AG04449 (cell line): ENCODE results near the gene ASTL.

Source experiments
- CTCF ChIA-PET: fragments of 350-600 bp; formaldehyde crosslinking; extraction: SDS; loops from one replicate; lab custom pipeline; 2021; ENCODE audit warnings: antibody characterized with exemption; lab: Yijun Ruan, JAX
- POLR2A ChIA-PET: fragments of 400-600, 350-600 bp; formaldehyde crosslinking; extraction: SDS; loops from one replicate; lab custom pipeline; 2020; ENCODE audit warnings: antibody characterized with exemption, inconsistent platforms; lab: Yijun Ruan, JAX
- DNase-seq: peaks from one replicate; pipeline ENCODE4 v3.0.0-alpha.2; 2010; ENCODE audit warnings: low read depth, low spot score
- H3K4me3 ChIP-seq: 2 replicates; pipeline ENCODE4 v1.5.1; 2011; ENCODE audit warnings: low read depth, mild to moderate bottlenecking, control low read depth, low read length
- TF ChIP-seq, protein P1 (sequence below): IDR thresholded peaks from one replicate; pipeline ENCODE4 v1.5.1; 2011; ENCODE audit warnings: mild to moderate bottlenecking, moderate library complexity, low read length, control low read depth, inconsistent platforms; ENCODE audit not compliant: insufficient read depth; ENCODE audit errors: missing control alignments

Gene ASTL

GRCh38 chr2:96116879-96117533 is 21.3 kb downstream of the ASTL start:
- POLR2A ChIA-PET = no interaction called here
- peak overlapping the region; percentile 32 for H3K4me3 ChIP-seq
- TF ChIP-seq, protein P1, sequence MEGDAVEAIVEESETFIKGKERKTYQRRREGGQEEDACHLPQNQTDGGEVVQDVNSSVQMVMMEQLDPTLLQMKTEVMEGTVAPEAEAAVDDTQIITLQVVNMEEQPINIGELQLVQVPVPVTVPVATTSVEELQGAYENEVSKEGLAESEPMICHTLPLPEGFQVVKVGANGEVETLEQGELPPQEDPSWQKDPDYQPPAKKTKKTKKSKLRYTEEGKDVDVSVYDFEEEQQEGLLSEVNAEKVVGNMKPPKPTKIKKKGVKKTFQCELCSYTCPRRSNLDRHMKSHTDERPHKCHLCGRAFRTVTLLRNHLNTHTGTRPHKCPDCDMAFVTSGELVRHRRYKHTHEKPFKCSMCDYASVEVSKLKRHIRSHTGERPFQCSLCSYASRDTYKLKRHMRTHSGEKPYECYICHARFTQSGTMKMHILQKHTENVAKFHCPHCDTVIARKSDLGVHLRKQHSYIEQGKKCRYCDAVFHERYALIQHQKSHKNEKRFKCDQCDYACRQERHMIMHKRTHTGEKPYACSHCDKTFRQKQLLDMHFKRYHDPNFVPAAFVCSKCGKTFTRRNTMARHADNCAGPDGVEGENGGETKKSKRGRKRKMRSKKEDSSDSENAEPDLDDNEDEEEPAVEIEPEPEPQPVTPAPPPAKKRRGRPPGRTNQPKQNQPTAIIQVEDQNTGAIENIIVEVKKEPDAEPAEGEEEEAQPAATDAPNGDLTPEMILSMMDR = peak; percentile 43

DNA sequence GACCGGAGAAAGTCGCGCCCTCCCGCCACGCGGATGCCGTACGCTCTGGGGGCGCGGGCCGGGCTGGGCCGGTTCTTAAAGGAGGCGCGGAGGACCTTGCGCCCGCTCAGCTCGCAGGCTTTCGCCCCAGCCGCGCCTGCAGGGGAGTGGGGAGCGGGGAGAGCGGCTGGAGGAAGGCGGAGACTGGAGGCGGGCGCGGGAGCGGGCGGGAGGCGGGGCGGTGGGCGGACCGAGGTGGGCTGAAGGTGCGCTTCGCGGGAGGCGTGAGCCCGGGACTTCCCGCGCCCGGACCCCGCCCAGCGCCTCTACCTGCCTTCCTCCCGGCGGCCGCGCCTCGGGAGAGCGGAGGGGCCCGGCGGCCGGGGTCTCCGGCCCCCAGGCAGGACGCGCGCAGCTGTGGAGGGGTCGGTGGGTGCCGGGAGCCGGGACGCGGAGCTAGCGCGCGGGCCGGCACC is 21.9 kb downstream of the ASTL start, which contains the start of gene ADRA2B:
Gene ADRA2B, minus strand, starts transcription at position 148 of the 455 bp plus-strand sequence. CDS start 422 bp downstream, outside the sequence.
- ChIA-PET POLR2A (no interaction called here), CTCF (interaction anchor here (0.6 to 4.2 kb wide), 32 partner anchors 8 to 148 kb away, joined by 3 to 63 read pairs (median 5); partner anchors contain the start of genes ANKRD36C, ASTL and DUSP2)
- DNase-seq = no peak
- H3K4me3 ChIP-seq = peak within 1 kb of the TSS; percentile 32
- TF ChIP-seq, protein P1 = no peak

More at GRCh38 chr2:96116879-96117533, 21.3 kb downstream of the ASTL start:
- no peak for DNase-seq
- CTCF ChIA-PET = interaction anchor here (0.6 to 4.2 kb wide), 36 partner anchors 9 to 153 kb away, joined by 3 to 63 read pairs (median 4); partner anchors contain the start of genes ANKRD36C, ASTL and DUSP2

- no peak for DNase-seq
- POLR2A ChIA-PET = no interaction called here
- CTCF ChIA-PET = interaction anchor here (1.1 to 4.2 kb wide), 16 partner anchors 15 to 123 kb away, joined by 3 to 63 read pairs (median 7); partner anchors contain the start of genes ANKRD36C and ASTL
- TF ChIP-seq, protein P1 = no peak
- H3K4me3 ChIP-seq = peak overlapping the region; percentile 32; the same call in 1 of the 2 replicates
These were observed 22.5 kb downstream of the ASTL start for GRCh38 chr2:96115631-96116423.

- TF ChIP-seq, protein P1 = no peak
- ChIA-PET CTCF (interaction anchor here (0.8 to 4.2 kb wide), 7 partner anchors 9 to 92 kb away, joined by 3 to 24 read pairs (median 4); no protein-coding TSS in a partner anchor), POLR2A (no interaction called here)
- H3K4me3 ChIP-seq = no peak overlapping the region
- no peak for DNase-seq
These were observed 23.3 kb downstream of the ASTL start for GRCh38 chr2:96114903-96115581.

DNA sequence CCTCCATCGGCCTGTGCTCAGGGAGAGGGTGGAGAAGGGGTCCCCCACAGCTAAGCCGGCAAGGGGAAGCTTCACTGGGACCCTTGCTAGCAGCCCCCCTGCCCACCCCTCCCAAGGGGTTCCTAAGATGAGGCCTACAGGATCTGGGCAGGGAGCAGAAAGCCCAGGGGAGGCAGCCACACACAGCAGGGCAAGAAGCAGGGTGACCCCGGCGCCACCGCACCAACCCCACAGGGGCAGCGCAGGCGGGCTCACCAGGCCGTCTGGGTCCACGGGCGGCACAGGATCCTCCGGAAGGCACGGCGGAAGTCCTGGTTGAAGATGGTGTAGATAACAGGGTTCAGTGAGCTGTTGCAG is 23.8 kb downstream of the ASTL start:
- TF ChIP-seq, protein P1 = no peak
- ChIA-PET CTCF (interaction anchor here (0.8 to 2.7 kb wide), 5 partner anchors 9 to 92 kb away, joined by 3 to 12 read pairs (median 3); no protein-coding TSS in a partner anchor), POLR2A (no interaction called here)
- DNase-seq = no peak
- H3K4me3 ChIP-seq = no peak overlapping the region
